SK-N-MC (cell line): ENCODE results near the gene ERI3.

Experiments used
- EZH2 ChIP-seq: fragments of 200-600 bp; sonication (generic); IDR thresholded peaks from one replicate; pipeline ENCODE4 v1.6.1; 2017; ENCODE audit warnings: antibody characterized with exemption
- FOXP2 ChIP-seq: optimal IDR thresholded peaks from 2 replicates; pipeline ENCODE3; 2011; ENCODE audit warnings: mild to moderate bottlenecking, moderate library complexity; ENCODE audit not compliant: insufficient read depth; ENCODE audit errors: extremely low read length, control extremely low read depth
- POLR2AphosphoS5 ChIP-seq: IDR thresholded peaks from 2 replicates; pipeline ENCODE4 v1.6.1; 2012; ENCODE audit warnings: mild to moderate bottlenecking, low read depth, low read length, borderline replicate concordance

DNA sequence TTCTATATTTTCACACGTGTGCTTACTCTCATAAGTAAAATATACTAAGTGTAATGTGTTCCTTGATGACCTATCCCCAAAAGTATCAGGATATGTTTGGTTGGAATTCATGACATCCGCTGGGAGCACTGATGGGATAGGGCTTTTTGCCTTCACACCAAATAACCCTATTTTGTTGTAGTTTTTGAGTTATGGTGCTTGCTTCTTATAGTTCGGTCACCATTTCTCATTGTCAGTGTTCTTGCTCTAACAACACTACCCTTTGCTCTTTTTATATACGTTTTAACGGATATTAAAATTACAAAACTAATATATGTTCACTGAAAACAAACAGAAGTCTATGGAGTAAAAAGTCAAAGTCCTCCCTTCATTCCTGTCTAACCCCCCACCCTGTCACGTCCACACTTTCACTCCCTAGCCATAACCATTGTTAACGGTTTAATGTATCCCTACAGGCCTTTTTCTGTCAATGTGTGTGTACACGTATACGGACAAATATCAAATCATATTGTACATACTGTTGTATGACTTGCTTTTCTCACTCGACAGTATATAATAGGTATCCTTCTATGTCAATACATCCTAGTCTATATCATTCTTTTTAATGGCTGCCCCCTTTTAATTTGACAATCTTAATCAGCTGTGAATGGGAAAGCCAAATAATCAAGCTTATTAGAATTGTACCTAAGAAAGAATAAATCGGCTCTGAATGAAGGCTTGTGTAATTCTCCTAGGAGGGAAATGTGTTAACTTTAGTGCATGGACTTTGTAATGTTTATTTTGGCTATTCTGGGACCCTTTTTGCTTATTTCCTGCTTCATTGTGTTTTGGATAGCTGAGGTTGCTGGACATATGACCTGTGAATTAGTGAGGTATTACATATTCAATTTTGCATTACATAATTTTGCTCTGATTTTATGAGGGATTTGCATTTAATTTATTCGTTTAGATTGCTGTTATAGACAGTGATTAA is 46.5 kb upstream of the ERI3 start:
- TF ChIP-seq POLR2AphosphoS5 = no peak
- no peak for TF ChIP-seq EZH2
- TF ChIP-seq FOXP2 = no peak
